Neutrophil (primary cell): ENCODE measurements around the gene CRYGA.

Source experiments
- H3K27ac ChIP-seq: fragments of 200-600 bp; sonication (generic); 2 replicates; pipeline ENCODE4 v1.5.1; 2016; ENCODE audit warnings: mild to moderate bottlenecking, moderate library complexity
- H3K27me3 ChIP-seq: fragments of 200-600 bp; sonication (generic); 2 replicates; pipeline ENCODE4 v1.6.0; 2016; ENCODE audit warnings: mild to moderate bottlenecking
- H3K36me3 ChIP-seq: fragments of 200-600 bp; sonication (generic); 2 replicates; pipeline ENCODE4 v1.5.1; 2017
- H3K4me1 ChIP-seq, 2 experiments: fragments of 200-600 bp in 1 of 2; sonication (generic) in 1 of 2; 1 replicate in 1 of 2; 2 replicates in 1 of 2; pipeline versions ENCODE4 v1.5.1 to v1.6.1; 2013 to 2016; ENCODE audit warnings: low read depth in 1 of 2, low read length in 1 of 2, mild to moderate bottlenecking in 1 of 2, moderate library complexity in 1 of 2; ENCODE audit not compliant: control insufficient read depth in 1 of 2, insufficient read depth in 1 of 2
- H3K4me3 ChIP-seq, 2 experiments: fragments of 200-600 bp in 1 of 2; sonication (generic) in 1 of 2; 1 replicate in 1 of 2; 2 replicates in 1 of 2; pipeline ENCODE4 v1.5.1; 2013 to 2016; ENCODE audit warnings: low read depth in 1 of 2, low read length in 1 of 2, mild to moderate bottlenecking in 1 of 2, moderate library complexity in 1 of 2
- H3K9me3 ChIP-seq: fragments of 200-600 bp; sonication (generic); 2 replicates; pipeline ENCODE4 v1.5.1; 2016
- TF ChIP-seq, protein P1 (sequence below): fragments of 200-600 bp; sonication (generic); IDR thresholded peaks from 2 replicates; pipeline ENCODE4 v1.5.1; 2016; ENCODE audit warnings: antibody characterized with exemption

Gene CRYGA

GRCh38 chr2:208175840-208176153 is 12.4 kb upstream of the CRYGA start:
- H3K4me3 ChIP-seq: no peak overlapping the region
- H3K36me3 ChIP-seq: no peaks in the 10 kb centered on the region
- no peaks in the 10 kb centered on the region for H3K27me3 ChIP-seq
- H3K27ac ChIP-seq: no peak overlapping the region
- H3K9me3 ChIP-seq: no peaks in the 10 kb centered on the region
- H3K4me1 ChIP-seq: peaks cover 10 to 13% of the 10 kb centered on the region in 2 experiments
- TF ChIP-seq, protein P1, sequence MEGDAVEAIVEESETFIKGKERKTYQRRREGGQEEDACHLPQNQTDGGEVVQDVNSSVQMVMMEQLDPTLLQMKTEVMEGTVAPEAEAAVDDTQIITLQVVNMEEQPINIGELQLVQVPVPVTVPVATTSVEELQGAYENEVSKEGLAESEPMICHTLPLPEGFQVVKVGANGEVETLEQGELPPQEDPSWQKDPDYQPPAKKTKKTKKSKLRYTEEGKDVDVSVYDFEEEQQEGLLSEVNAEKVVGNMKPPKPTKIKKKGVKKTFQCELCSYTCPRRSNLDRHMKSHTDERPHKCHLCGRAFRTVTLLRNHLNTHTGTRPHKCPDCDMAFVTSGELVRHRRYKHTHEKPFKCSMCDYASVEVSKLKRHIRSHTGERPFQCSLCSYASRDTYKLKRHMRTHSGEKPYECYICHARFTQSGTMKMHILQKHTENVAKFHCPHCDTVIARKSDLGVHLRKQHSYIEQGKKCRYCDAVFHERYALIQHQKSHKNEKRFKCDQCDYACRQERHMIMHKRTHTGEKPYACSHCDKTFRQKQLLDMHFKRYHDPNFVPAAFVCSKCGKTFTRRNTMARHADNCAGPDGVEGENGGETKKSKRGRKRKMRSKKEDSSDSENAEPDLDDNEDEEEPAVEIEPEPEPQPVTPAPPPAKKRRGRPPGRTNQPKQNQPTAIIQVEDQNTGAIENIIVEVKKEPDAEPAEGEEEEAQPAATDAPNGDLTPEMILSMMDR: no peak

GRCh38 chr2:208175069-208175839 is 11.9 kb upstream of the CRYGA start:
- Histone ChIP-seq H3K27ac (no peak overlapping the region), H3K36me3 (no peaks in the 10 kb centered on the region), H3K27me3 (no peaks in the 10 kb centered on the region), H3K4me3 (no peak overlapping the region), H3K9me3 (no peaks in the 10 kb centered on the region), H3K4me1 (peaks cover 10 to 13% of the 10 kb centered on the region in 2 experiments)
- TF ChIP-seq, protein P1: peak; percentile 79

DNA sequence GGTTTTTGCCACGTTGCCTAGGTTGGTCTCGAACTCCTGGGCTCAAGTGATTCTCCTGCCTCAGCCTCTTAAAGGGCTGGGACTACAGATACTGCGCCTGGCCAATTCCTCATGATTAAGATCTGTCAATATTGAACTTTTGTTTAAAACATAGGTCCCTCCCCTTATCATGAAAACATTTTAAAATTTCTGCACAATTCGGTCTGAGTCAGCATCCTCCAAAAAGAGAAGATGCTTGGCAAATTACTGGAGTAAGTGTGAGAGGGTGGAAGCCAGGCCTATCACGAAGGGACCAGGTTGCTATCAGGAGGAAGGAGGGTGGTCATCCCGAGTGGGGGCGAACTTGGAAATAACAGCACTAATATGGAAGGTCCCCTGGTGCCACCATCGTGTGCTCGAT is 10.8 kb upstream of the CRYGA start:
- no peaks in the 10 kb centered on the region for H3K36me3 ChIP-seq
- H3K27me3 ChIP-seq: no peaks in the 10 kb centered on the region
- no peak overlapping the region for H3K4me3 ChIP-seq
- H3K9me3 ChIP-seq: no peaks in the 10 kb centered on the region
- TF ChIP-seq, protein P1: no peak
- no peak overlapping the region for H3K27ac ChIP-seq
- H3K4me1 ChIP-seq: peaks cover 10 to 13% of the 10 kb centered on the region in 2 experiments

DNA sequence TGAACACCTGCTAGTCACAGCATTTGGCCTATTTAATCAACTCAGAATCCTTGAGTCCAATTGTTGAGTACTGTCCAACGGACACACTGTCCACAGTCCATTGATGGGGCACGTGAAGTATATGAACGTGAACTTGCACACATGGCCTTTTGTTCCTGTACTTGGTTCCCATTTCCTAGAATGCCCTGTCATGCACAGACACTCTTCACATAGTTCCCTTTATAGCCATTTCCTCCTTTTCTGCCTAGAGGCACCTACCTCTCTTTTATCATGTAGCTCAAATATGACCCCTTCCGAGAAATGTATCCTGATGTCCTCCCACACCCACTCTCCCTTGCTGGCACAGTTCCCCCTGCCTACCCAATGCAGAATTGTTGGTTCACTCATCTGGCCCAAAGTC is 8.7 kb upstream of the CRYGA start:
- peak overlapping the region in 1 of 2 experiments; percentile 4 for H3K4me3 ChIP-seq
- TF ChIP-seq, protein P1: no peak
- H3K4me1 ChIP-seq: peaks cover 10 to 13% of the 10 kb centered on the region in 2 experiments

GRCh38 chr2:208164951-208165755 is 1.8 kb upstream of the CRYGA start:
- Histone ChIP-seq H3K4me3 (no peak overlapping the region), H3K4me1 (no peaks in the 10 kb centered on the region), H3K27me3 (no peaks in the 10 kb centered on the region), H3K27ac (no peak overlapping the region), H3K9me3 (no peaks in the 10 kb centered on the region), H3K36me3 (no peaks in the 10 kb centered on the region)
- TF ChIP-seq, protein P1: no peak

More for the DNA sequence above, 8.7 kb upstream of the CRYGA start:
- Histone ChIP-seq H3K27ac (peak overlapping the region; percentile 55), H3K36me3 (no peaks in the 10 kb centered on the region), H3K9me3 (no peaks in the 10 kb centered on the region), H3K27me3 (no peaks in the 10 kb centered on the region)
